GM12878 (cell line): ENCODE measurements around the gene PPIF. TPM values are rescaled to one million over a fixed set of nuclear protein-coding genes. Genes with fewer than 3 reads are reported as not detected.

Experiments
- ATAC-seq: fragments of 200-7000 bp; cut with Tn5 transposase; 3 replicates; pipeline ENCODE4 v1.9.1; 2020; ENCODE audit warnings: mild to moderate bottlenecking, moderate library complexity
- BruUV-seq: library from RNA; stranded (reverse); fragments of 400-500 nt; replicated peaks from 2 replicates; lab custom pipeline; 2021; lab: Mats Ljungman, UMichigan
- CTCF ChIA-PET: fragments of 300-600 bp; sonication (Branson Sonifier 250); formaldehyde crosslinking; extraction: SDS; loops from one replicate; lab custom pipeline; 2021; ENCODE audit warnings: inconsistent platforms; lab: Yijun Ruan, JAX
- POLR2A ChIA-PET: fragments of 350-600 bp; formaldehyde crosslinking; extraction: SDS; loops from one replicate; lab custom pipeline; 2021; ENCODE audit warnings: inconsistent platforms; lab: Charles Lee
- RAD21 ChIA-PET: fragments of 300-600 bp; sonication (Branson Sonifier 250); formaldehyde crosslinking; loops from one replicate; lab custom pipeline; 2023; ENCODE audit warnings: antibody characterized with exemption; ENCODE audit not compliant: unreplicated experiment; lab: Charles Lee
- SMC1A ChIA-PET: fragments of 300-600 bp; sonication (Branson Sonifier 250); formaldehyde crosslinking; loops from one replicate; lab custom pipeline; 2023; ENCODE audit not compliant: unreplicated experiment, uncharacterized antibody; lab: Charles Lee
- DNase-seq: peaks from one replicate; pipeline ENCODE4 v3.0.0-alpha.2; 2011; ENCODE audit warnings: low read depth, low spot score
- FAIRE-seq: peaks from 3 replicates; lab custom pipeline; 2011; peaks lifted over from hg19 to GRCh38; lab: Jason Lieb, UNC
- H2AFZ ChIP-seq: 2 replicates; pipeline ENCODE4 v1.6.0; 2011; ENCODE audit warnings: low read depth, low read length, control low read depth; ENCODE audit not compliant: control insufficient read depth
- H3K27ac ChIP-seq: 2 replicates; pipeline ENCODE4 v1.5.1; 2011; ENCODE audit warnings: control low read depth; ENCODE audit not compliant: control insufficient read depth, insufficient read depth
- H3K27me3 ChIP-seq, 2 experiments: replicated peaks in 1 of 2; 2 replicates each; pipeline versions ENCODE4 v1.6.0 to v1.6.1; 2011; ENCODE audit warnings: low read length in 1 of 2; ENCODE audit not compliant: control insufficient read depth in 2 of 2, insufficient read depth in 2 of 2
- H3K36me3 ChIP-seq, 2 experiments: 2 replicates each; pipeline ENCODE4 v1.5.1; 2011; ENCODE audit warnings: low read length in 1 of 2; ENCODE audit not compliant: control insufficient read depth in 2 of 2, insufficient read depth in 2 of 2
- H3K4me1 ChIP-seq: 2 replicates; pipeline ENCODE4 v1.6.1; 2011; ENCODE audit warnings: mild to moderate bottlenecking, low read length, moderate library complexity, mixed read lengths; ENCODE audit not compliant: control insufficient read depth, insufficient read depth
- H3K4me2 ChIP-seq: 2 replicates; pipeline ENCODE4 v1.6.0; 2011; ENCODE audit warnings: control low read depth; ENCODE audit not compliant: control insufficient read depth, insufficient read depth
- H3K4me3 ChIP-seq: fragments of 200-600 bp; sonication (generic); 2 replicates; pipeline ENCODE4 v1.5.1; 2016
- H3K79me2 ChIP-seq: 2 replicates; pipeline ENCODE4 v1.6.0; 2011; ENCODE audit warnings: low read length; ENCODE audit not compliant: control insufficient read depth, insufficient read depth
- H3K9ac ChIP-seq: 2 replicates; pipeline ENCODE4 v1.8.0; 2011; ENCODE audit warnings: low read length, control low read depth, mixed read lengths; ENCODE audit not compliant: control insufficient read depth, insufficient read depth
- H3K9me3 ChIP-seq: replicated peaks from 3 replicates; pipeline ENCODE4 v1.5.1; 2011; ENCODE audit warnings: mild to moderate bottlenecking, low read length; ENCODE audit not compliant: control insufficient read depth, insufficient read depth
- H4K20me1 ChIP-seq: 2 replicates; pipeline ENCODE4 v1.6.0; 2011; ENCODE audit not compliant: control insufficient read depth, insufficient read depth
- POLR2A ChIP-seq: IDR thresholded peaks from 2 replicates; pipeline ENCODE4 v1.6.1; 2011; ENCODE audit warnings: low read depth, mild to moderate bottlenecking, low read length
- RCOR1 ChIP-seq: conservative IDR thresholded peaks from 2 replicates; pipeline ENCODE4 v1.6.1; 2012; ENCODE audit warnings: low read depth, low read length, improper control_type of control experiment
- WGBS: methylation state at CpG from one replicate; pipeline ENCODE4 v1.1.6; 2016; ENCODE audit warnings: low lambda C conversion rate; ENCODE audit not compliant: insufficient replicate concordance, insufficient coverage; ENCODE audit errors: missing lambda C conversion rate; 5-methylcytosine and 5-hydroxymethylcytosine counted together
- in situ Hi-C: fragments of 300-500 bp; cut with MboI; formaldehyde crosslinking; loops from 9 replicates; pipeline ENCODE4 v1.14.3; 2018; ENCODE audit warnings: mixed read lengths
- intact Hi-C: fragments of 100-400 bp; cut with micrococcal nuclease; formaldehyde crosslinking; loops from one replicate; pipeline ENCODE4 v1.14.2; 2022; ENCODE audit not compliant: unreplicated experiment
- polyA plus RNA-seq, 11 experiments: library from polyadenylated mRNA; depleted of rRNA in 4 of 11; unstranded in 6 of 11; stranded (reverse) in 5 of 11; fragments of >200 nt; fragmentation: Nextera tagmentation in 4 of 11; fragmentation: Illumina TruSeq in 1 of 11; extraction: Ambion mirVana in 4 of 11; extraction: Trizol in 1 of 11; gene quantifications; 1 replicate in 1 of 11; 2 replicates in 10 of 11; pipeline versions ENCODE4 v1.2.1 to v1.2.3, GENCODE V29; 2011 to 2016; ENCODE audit warnings: inconsistent platforms in 2 of 11, missing spikeins in 2 of 11, low read depth in 1 of 11
- total RNA-seq, 4 experiments: library from RNA; depleted of rRNA in 3 of 4; stranded (reverse); fragments of >200 nt in 3 of 4; fragmentation: Illumina TruSeq in 1 of 4; extraction: Trizol in 1 of 4; gene quantifications; 2 replicates each; pipeline versions ENCODE4 v1.2.1 to v1.2.3, GENCODE V29; 2013 to 2021
- TF ChIP-seq, protein P1 (sequence below): fragments of 450-650 bp; IDR thresholded peaks from 2 replicates; pipeline ENCODE4 v1.6.1; 2017; ENCODE audit warnings: low read depth, mild to moderate bottlenecking, moderate library complexity

Gene PPIF
- total and polyA plus RNA-seq, 10 of the 15 experiments (the other 5 are each of a cell fraction or from before 2014, with no cell fraction given), result 28.8 to 180 (median 128) TPM

- ChIA-PET POLR2A (interaction anchor here (0.9 kb wide), 1 partner anchor 20 kb away, joined by 3 read pairs; no protein-coding TSS in a partner anchor), CTCF (no interaction called here), SMC1A (no interaction called here), RAD21 (no interaction called here)
- WGBS, result 85% methylated on average over 15 of the region's 15 CpGs
- DNase-seq, result no peak
- Histone ChIP-seq H3K9ac (no peak overlapping the region), H3K4me3 (no peak overlapping the region), H3K36me3 (peaks cover 13 to 41% of the 10 kb centered on the region in 2 experiments; a peak in 3 of 4 replicates), H3K4me1 (peaks cover 7% of the 10 kb centered on the region), H3K27me3 (no peaks in the 10 kb centered on the region), H4K20me1 (no peaks in the 10 kb centered on the region), H2AFZ (no peak overlapping the region), H3K79me2 (no peaks in the 10 kb centered on the region), H3K27ac (no peak overlapping the region), H3K4me2 (no peak overlapping the region), H3K9me3 (no peaks in the 10 kb centered on the region)
- ATAC-seq, result no peak
- no TSS peak for BruUV-seq
- TF ChIP-seq, protein P1, sequence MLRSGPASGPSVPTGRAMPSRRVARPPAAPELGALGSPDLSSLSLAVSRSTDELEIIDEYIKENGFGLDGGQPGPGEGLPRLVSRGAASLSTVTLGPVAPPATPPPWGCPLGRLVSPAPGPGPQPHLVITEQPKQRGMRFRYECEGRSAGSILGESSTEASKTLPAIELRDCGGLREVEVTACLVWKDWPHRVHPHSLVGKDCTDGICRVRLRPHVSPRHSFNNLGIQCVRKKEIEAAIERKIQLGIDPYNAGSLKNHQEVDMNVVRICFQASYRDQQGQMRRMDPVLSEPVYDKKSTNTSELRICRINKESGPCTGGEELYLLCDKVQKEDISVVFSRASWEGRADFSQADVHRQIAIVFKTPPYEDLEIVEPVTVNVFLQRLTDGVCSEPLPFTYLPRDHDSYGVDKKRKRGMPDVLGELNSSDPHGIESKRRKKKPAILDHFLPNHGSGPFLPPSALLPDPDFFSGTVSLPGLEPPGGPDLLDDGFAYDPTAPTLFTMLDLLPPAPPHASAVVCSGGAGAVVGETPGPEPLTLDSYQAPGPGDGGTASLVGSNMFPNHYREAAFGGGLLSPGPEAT, result no peak
- TF ChIP-seq POLR2A (peak; percentile 14; the same call in 1 of the 2 replicates), RCOR1 (no peak)
- intact Hi-C loops, result no loop called here
- in situ Hi-C loops, result no loop called here
- FAIRE-seq, result no peak
Observed at GRCh38 chr10:79311581-79312407, 35.5 kb upstream of the PPIF start.
